B cell (primary cell): ENCODE data around the gene FCER2. TPM values are rescaled to one million over a fixed set of nuclear protein-coding genes. Genes with fewer than 3 reads are reported as not detected.

Experiments used
- ATAC-seq: fragments of 200-7000 bp; cut with Tn5 transposase; one replicate; pipeline ENCODE4 v1.10.0; 2021; ENCODE audit warnings: low read depth, mild to moderate bottlenecking, moderate number of reproducible peaks, moderate library complexity
- CTCF ChIA-PET: fragments of 350-600 bp; sonication (Branson Sonifier 250); formaldehyde crosslinking; loops from one replicate; lab custom pipeline; 2021; ENCODE audit warnings: antibody characterized with exemption, inconsistent platforms; lab: Charles Lee
- POLR2A ChIA-PET: fragments of 350-600 bp; sonication (Branson Sonifier 250); formaldehyde crosslinking; loops from one replicate; lab custom pipeline; 2021; ENCODE audit warnings: antibody characterized with exemption; lab: Charles Lee
- DNase-seq: peaks from one replicate; pipeline ENCODE4 v3.0.0; 2013
- H2AFZ ChIP-seq: 2 replicates; pipeline ENCODE4 v1.6.1; 2012; ENCODE audit warnings: mild to moderate bottlenecking, low read depth, low read length; ENCODE audit not compliant: insufficient read depth, poor library complexity, severe bottlenecking
- H3K27ac ChIP-seq, 2 donors: 1 replicate in 1 of 2; 2 replicates in 1 of 2; pipeline ENCODE4 v1.5.1; 2012 to 2013; ENCODE audit warnings: low read length in 2 of 2, mild to moderate bottlenecking in 2 of 2, moderate library complexity in 1 of 2
- H3K27me3 ChIP-seq, 4 experiments: fragments of 200-600 bp in 1 of 4; sonication (generic) in 1 of 4; replicated peaks in 1 of 4; 1 replicate in 2 of 4; 2 replicates in 2 of 4; pipeline versions ENCODE4 v1.6.1 to v1.7.0; 2013 to 2016; ENCODE audit warnings: low read length in 3 of 4, mild to moderate bottlenecking in 2 of 4, mixed read lengths in 1 of 4, moderate library complexity in 1 of 4; ENCODE audit not compliant: insufficient read depth in 4 of 4, control insufficient read depth in 3 of 4; ENCODE audit errors: control extremely low read depth in 1 of 4
- H3K36me3 ChIP-seq, 2 experiments: replicated peaks in 1 of 2; 1 replicate in 1 of 2; 2 replicates in 1 of 2; pipeline versions ENCODE4 v1.6.1 to v1.7.1; 2013; ENCODE audit warnings: low read length in 1 of 2; ENCODE audit not compliant: insufficient read depth in 2 of 2, control insufficient read depth in 1 of 2; ENCODE audit errors: control extremely low read depth in 1 of 2, extremely low read depth in 1 of 2
- H3K4me1 ChIP-seq, 2 donors: fragments of 200-600 bp in 1 of 2; sonication (generic) in 1 of 2; 1 replicate in 1 of 2; 2 replicates in 1 of 2; pipeline versions ENCODE4 v1.5.1 to v1.6.1; 2013 to 2017; ENCODE audit warnings: low read length in 2 of 2; ENCODE audit not compliant: control insufficient read depth in 2 of 2, insufficient read depth in 2 of 2
- H3K4me2 ChIP-seq: replicated peaks from 2 replicates; pipeline ENCODE3; 2012; ENCODE audit warnings: mild to moderate bottlenecking, low read depth, low read length; ENCODE audit not compliant: poor library complexity, severe bottlenecking
- H3K4me3 ChIP-seq, 5 experiments: fragments of 200-600 bp in 1 of 5; sonication (generic) in 1 of 5; 1 replicate in 3 of 5; 2 replicates in 2 of 5; pipeline versions ENCODE4 v1.5.1 to v1.7.0; 2011 to 2016; ENCODE audit warnings: low read length in 4 of 5, mild to moderate bottlenecking in 4 of 5, low read depth in 2 of 5, control low read depth in 1 of 5, moderate library complexity in 1 of 5; ENCODE audit not compliant: insufficient read depth in 1 of 5; ENCODE audit errors: control extremely low read depth in 1 of 5, extremely low read depth in 1 of 5
- H3K79me2 ChIP-seq: fragments of 200-600 bp; sonication (generic); one replicate; pipeline ENCODE4 v1.6.0; 2016; ENCODE audit warnings: low read length; ENCODE audit not compliant: control insufficient read depth, insufficient read depth
- H3K9ac ChIP-seq: fragments of 200-600 bp; sonication (generic); 2 replicates; pipeline ENCODE4 v1.6.1; 2017; ENCODE audit warnings: mild to moderate bottlenecking, low read length, moderate library complexity
- H3K9me3 ChIP-seq, 3 donors: one replicate each; pipeline versions ENCODE4 v1.6.1 to v1.7.1; 2013; ENCODE audit warnings: low read length in 2 of 3; ENCODE audit not compliant: control insufficient read depth in 2 of 3, insufficient read depth in 1 of 3; ENCODE audit errors: control extremely low read depth in 1 of 3
- H4K20me1 ChIP-seq: 2 replicates; pipeline ENCODE4 v1.6.0; 2012; ENCODE audit warnings: mild to moderate bottlenecking, low read length; ENCODE audit not compliant: insufficient read depth, control insufficient read depth, poor library complexity, severe bottlenecking
- H3K27ac Mint-ChIP-seq: one replicate; pipeline ENCODE4 v1.8.0; 2021; ENCODE audit warnings: mixed read lengths
- H3K27me3 Mint-ChIP-seq: one replicate; pipeline ENCODE4 v1.8.0; 2021; ENCODE audit warnings: mixed read lengths
- H3K4me1 Mint-ChIP-seq: one replicate; pipeline ENCODE4 v1.8.0; 2021; ENCODE audit warnings: mixed read lengths
- H3K4me3 Mint-ChIP-seq: one replicate; pipeline ENCODE4 v1.8.0; 2021; ENCODE audit warnings: mixed read lengths
- H3K9me3 Mint-ChIP-seq: one replicate; pipeline ENCODE4 v1.8.0; 2022; ENCODE audit warnings: mixed read lengths; ENCODE audit not compliant: insufficient read depth
- EZH2 ChIP-seq: IDR thresholded peaks from 2 replicates; pipeline ENCODE4 v1.6.1; 2012; ENCODE audit warnings: borderline replicate concordance, low read depth, mild to moderate bottlenecking, moderate library complexity, low read length; ENCODE audit not compliant: insufficient read depth, poor library complexity, severe bottlenecking
- WGBS: methylation state at CpG from one replicate; pipeline ENCODE4 v1.1.5; 2013; ENCODE audit warnings: missing lambda C conversion rate; ENCODE audit not compliant: insufficient coverage; 5-methylcytosine and 5-hydroxymethylcytosine counted together
- intact Hi-C: fragments of 100-400 bp; cut with micrococcal nuclease; formaldehyde crosslinking; loops from one replicate; pipeline ENCODE4 v1.10.0; 2022
- polyA plus RNA-seq: library from polyadenylated mRNA; depleted of rRNA; stranded (reverse); fragments of >200 nt; gene quantifications from 2 replicates; pipeline ENCODE4 v1.2.3, GENCODE V29; 2012
- total RNA-seq, 2 donors: library from RNA; stranded (reverse); fragments of 120-200 nt in 1 of 2; gene quantifications; 1 replicate in 1 of 2; 2 replicates in 1 of 2; pipeline versions ENCODE4 v1.2.3 to v1.2.4, GENCODE V29; 2013 to 2022
- TF ChIP-seq, protein P1 (sequence below): fragments of 200-600 bp; IDR thresholded peaks from one replicate; pipeline ENCODE4 v1.8.0; 2022; ENCODE audit warnings: antibody characterized with exemption, mild to moderate bottlenecking

The FCER2 gene
- total and polyA plus RNA-seq, 2 donors (not counting 1 experiment from before 2014, with no cell fraction given): 17.1 to 419 TPM

DNA sequence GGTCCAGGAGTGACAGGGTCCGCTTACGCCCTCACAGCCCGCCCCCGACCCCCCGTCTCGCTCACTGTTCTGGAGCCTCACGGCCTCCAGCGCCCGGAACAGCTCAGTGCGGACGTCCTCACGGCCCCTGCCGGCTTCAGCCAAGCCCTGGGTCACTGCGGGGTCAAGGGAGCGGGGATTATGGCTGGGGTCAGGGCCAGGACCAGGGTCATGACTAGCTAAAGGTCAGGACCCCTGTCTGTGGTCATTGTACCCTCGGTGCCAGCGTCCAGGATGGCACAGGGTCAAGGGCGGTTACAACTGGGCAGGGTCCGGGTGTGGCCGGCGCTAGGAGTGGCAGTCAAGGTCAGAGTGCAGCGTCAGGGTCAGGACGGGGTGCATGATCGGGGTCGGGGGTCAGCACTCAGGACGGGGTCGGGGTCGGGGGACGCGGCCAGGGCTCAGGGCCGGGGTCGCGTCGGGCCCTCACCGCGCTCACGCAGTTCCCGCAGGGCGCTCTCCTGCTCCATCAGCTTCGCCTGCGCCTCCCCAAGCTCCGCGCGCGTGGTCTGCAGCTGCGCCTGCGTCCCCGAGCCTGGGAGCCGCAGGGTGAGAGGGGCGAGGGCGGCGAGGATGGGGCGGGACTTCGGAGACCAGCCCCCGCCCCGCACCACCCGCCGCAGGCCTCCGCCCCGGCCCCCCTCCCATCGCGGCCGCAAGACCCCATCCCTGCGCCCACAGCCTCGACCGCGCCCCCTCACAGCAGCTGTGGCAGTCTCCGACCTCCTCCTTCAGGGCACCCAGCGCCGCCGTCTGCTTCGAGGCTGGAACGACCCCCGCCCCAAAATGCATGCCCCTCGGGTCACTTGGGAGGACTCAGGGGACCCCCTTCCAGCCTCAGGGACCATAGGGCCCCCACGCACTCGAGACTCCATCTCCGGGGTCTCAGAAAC lies 28.6 kb upstream of the FCER2 start:
- Histone ChIP-seq H2AFZ (peak overlapping the region; percentile 70), H3K9ac (peak overlapping the region; percentile 53), H3K9me3 (peaks cover 0 to 24% (median 0%) of the 10 kb centered on the region in 3 donors), H4K20me1 (no peaks in the 10 kb centered on the region), H3K4me3 (peak overlapping the region in 4 of 5 experiments; percentile 35 to 51 (median 45)), H3K4me2 (peak overlapping the region; percentile 77), H3K4me1 (peaks cover 27 to 40% of the 10 kb centered on the region in 2 donors), H3K27me3 (peaks cover 0 to 40% (median 20%) of the 10 kb centered on the region in 4 experiments), H3K79me2 (no peaks in the 10 kb centered on the region), H3K36me3 (no peaks in the 10 kb centered on the region), H3K27ac (no peak overlapping the region)
- Mint-ChIP-seq H3K27ac (no peak overlapping the region), H3K4me1 (peaks cover 34% of the 10 kb centered on the region), H3K9me3 (no peaks in the 10 kb centered on the region), H3K27me3 (peaks cover 27% of the 10 kb centered on the region), H3K4me3 (peak overlapping the region; percentile 83)
- no peak for TF ChIP-seq EZH2
- TF ChIP-seq, protein P1, sequence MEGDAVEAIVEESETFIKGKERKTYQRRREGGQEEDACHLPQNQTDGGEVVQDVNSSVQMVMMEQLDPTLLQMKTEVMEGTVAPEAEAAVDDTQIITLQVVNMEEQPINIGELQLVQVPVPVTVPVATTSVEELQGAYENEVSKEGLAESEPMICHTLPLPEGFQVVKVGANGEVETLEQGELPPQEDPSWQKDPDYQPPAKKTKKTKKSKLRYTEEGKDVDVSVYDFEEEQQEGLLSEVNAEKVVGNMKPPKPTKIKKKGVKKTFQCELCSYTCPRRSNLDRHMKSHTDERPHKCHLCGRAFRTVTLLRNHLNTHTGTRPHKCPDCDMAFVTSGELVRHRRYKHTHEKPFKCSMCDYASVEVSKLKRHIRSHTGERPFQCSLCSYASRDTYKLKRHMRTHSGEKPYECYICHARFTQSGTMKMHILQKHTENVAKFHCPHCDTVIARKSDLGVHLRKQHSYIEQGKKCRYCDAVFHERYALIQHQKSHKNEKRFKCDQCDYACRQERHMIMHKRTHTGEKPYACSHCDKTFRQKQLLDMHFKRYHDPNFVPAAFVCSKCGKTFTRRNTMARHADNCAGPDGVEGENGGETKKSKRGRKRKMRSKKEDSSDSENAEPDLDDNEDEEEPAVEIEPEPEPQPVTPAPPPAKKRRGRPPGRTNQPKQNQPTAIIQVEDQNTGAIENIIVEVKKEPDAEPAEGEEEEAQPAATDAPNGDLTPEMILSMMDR: no peak
- CTCF ChIA-PET: interaction anchor here (0.9 kb wide), 1 partner anchor 17 kb away, joined by 3 read pairs; the partner anchor contains the start of gene CD209
- POLR2A ChIA-PET: interaction anchor here (0.6 kb wide), 1 partner anchor 1147 kb away, joined by 3 read pairs; no protein-coding TSS in a partner anchor
- ATAC-seq (peak; percentile 21), DNase-seq (no peak)
- 9% methylated on average over 75 of the region's 78 CpGs for WGBS
- intact Hi-C loops: no loop called here
